DND-41 (cell line): ENCODE results near the gene SRC.

Experiments
- EZH2 ChIP-seq: IDR thresholded peaks from 3 replicates; pipeline ENCODE4 v1.6.1; 2012; ENCODE audit warnings: borderline replicate concordance, low read depth, mild to moderate bottlenecking, moderate library complexity, low read length, inconsistent platforms; ENCODE audit not compliant: severe bottlenecking
- TF ChIP-seq, protein P1 (sequence below): IDR thresholded peaks from 2 replicates; pipeline ENCODE4 v1.5.1; 2012; ENCODE audit warnings: borderline replicate concordance, low read length, moderate library complexity, mild to moderate bottlenecking; ENCODE audit not compliant: poor library complexity, severe bottlenecking; ENCODE audit errors: extremely low read depth

DNA sequence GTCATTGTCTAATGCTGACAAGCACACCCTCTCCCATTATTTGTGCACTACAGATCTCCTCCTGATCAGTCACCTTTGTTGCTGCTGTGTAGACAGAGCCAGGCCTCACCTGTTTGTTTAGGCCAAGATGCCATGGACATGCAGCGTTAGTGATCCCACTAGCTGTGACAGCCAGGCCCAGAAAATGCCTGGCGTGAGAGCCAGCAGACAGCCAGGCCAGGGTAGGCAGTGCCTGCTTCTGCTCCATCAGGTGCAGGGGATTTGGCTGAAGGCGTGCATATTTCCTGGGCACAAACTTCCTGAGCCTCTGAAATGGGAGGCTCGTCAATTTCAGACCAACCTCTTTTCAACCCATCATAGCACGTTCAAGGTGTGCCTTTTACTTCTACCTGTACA lies 29.2 kb upstream of the SRC start:
- TF ChIP-seq, protein P1, sequence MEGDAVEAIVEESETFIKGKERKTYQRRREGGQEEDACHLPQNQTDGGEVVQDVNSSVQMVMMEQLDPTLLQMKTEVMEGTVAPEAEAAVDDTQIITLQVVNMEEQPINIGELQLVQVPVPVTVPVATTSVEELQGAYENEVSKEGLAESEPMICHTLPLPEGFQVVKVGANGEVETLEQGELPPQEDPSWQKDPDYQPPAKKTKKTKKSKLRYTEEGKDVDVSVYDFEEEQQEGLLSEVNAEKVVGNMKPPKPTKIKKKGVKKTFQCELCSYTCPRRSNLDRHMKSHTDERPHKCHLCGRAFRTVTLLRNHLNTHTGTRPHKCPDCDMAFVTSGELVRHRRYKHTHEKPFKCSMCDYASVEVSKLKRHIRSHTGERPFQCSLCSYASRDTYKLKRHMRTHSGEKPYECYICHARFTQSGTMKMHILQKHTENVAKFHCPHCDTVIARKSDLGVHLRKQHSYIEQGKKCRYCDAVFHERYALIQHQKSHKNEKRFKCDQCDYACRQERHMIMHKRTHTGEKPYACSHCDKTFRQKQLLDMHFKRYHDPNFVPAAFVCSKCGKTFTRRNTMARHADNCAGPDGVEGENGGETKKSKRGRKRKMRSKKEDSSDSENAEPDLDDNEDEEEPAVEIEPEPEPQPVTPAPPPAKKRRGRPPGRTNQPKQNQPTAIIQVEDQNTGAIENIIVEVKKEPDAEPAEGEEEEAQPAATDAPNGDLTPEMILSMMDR, result no peak
- TF ChIP-seq EZH2, result no peak
